A549 (cell line): ENCODE results near the gene ANO10. TPM values are rescaled to one million over a fixed set of nuclear protein-coding genes. Genes with fewer than 3 reads are reported as not detected.

ENCODE experiments used
- ATAC-seq, 2 experiments: fragments of 200-7000 bp in 1 of 2; fragments of >200 bp in 1 of 2; cut with Nextera tagmentation in 1 of 2; cut with Tn5 transposase in 1 of 2; 3 replicates each; pipeline versions ENCODE4 v1.8.0 to v1.9.1; 2018 to 2020; ENCODE audit warnings: mild to moderate bottlenecking in 1 of 2, moderate library complexity in 1 of 2
- CTCF ChIA-PET: fragments of 300-600 bp; sonication (Branson Sonifier 250); formaldehyde crosslinking; extraction: SDS; loops from one replicate; lab custom pipeline; 2021; ENCODE audit warnings: antibody characterized with exemption, inconsistent platforms; lab: Yijun Ruan, JAX
- POLR2A ChIA-PET: fragments of 350-600 bp; formaldehyde crosslinking; extraction: SDS; loops from one replicate; lab custom pipeline; 2021; ENCODE audit warnings: antibody characterized with exemption, inconsistent platforms; lab: Yijun Ruan, JAX
- DNase-seq, 2 experiments: peaks; one replicate each; pipeline versions ENCODE4 v3.0.0 to v3.0.0-alpha.2; 2011 to 2016; ENCODE audit warnings: low read depth in 1 of 2, low spot score in 1 of 2
- FAIRE-seq: peaks from 2 replicates; lab custom pipeline; 2011; peaks lifted over from hg19 to GRCh38; lab: Jason Lieb, UNC
- H3K27ac ChIP-seq, 2 experiments: fragments of >200 bp; sonication (Bioruptor Twin); formaldehyde crosslinking; 3 replicates each; pipeline ENCODE4 v1.5.1; 2016 to 2017
- H3K4me1 ChIP-seq: fragments of >200 bp; sonication (Bioruptor Twin); formaldehyde crosslinking; 3 replicates; pipeline ENCODE4 v1.6.1; 2016
- H3K4me2 ChIP-seq: fragments of >200 bp; sonication (Bioruptor Twin); formaldehyde crosslinking; 3 replicates; pipeline ENCODE4 v1.6.1; 2016
- H3K4me3 ChIP-seq: fragments of >200 bp; sonication (Bioruptor Twin); formaldehyde crosslinking; 3 replicates; pipeline ENCODE4 v1.5.1; 2016
- H3K9me3 ChIP-seq: fragments of >200 bp; sonication (Bioruptor Twin); formaldehyde crosslinking; 3 replicates; pipeline ENCODE4 v1.6.1; 2016
- BHLHE40 ChIP-seq: IDR thresholded peaks from 2 replicates; pipeline ENCODE4 v1.6.1; 2012; ENCODE audit warnings: low read depth, low read length, inconsistent platforms
- CHD2 ChIP-seq: fragments of 150-350 bp; IDR thresholded peaks from 2 replicates; pipeline ENCODE4 v1.6.1; 2014; ENCODE audit warnings: low read length; ENCODE audit not compliant: partially characterized antibody
- CHD4 ChIP-seq: fragments of 200-600 bp; sonication (generic); IDR thresholded peaks from 2 replicates; pipeline ENCODE4 v1.6.1; 2016; ENCODE audit warnings: antibody characterized with exemption, mild to moderate bottlenecking, borderline replicate concordance
- EHMT2 ChIP-seq: fragments of 200-600 bp; sonication (generic); IDR thresholded peaks from 2 replicates; pipeline ENCODE4 v1.6.1; 2016; ENCODE audit warnings: antibody characterized with exemption, low read depth, mild to moderate bottlenecking, moderate library complexity
- FOSB ChIP-seq: fragments of 250-450 bp; sonication (Bioruptor Pico); IDR thresholded peaks from 2 replicates; pipeline ENCODE4 v1.5.0; 2020; ENCODE audit warnings: mild to moderate bottlenecking, moderate library complexity
- FOXS1 ChIP-seq: fragments of 250-450 bp; sonication (Bioruptor Pico); IDR thresholded peaks from 2 replicates; pipeline ENCODE4 v1.5.0; 2020; ENCODE audit warnings: mild to moderate bottlenecking, moderate library complexity
- HDAC2 ChIP-seq: fragments of 200-600 bp; sonication (generic); IDR thresholded peaks from 2 replicates; pipeline ENCODE4 v1.6.1; 2016
- HOXA7 ChIP-seq: fragments of 250-450 bp; sonication (Bioruptor Pico); IDR thresholded peaks from 2 replicates; pipeline ENCODE4 v1.5.0; 2020; ENCODE audit warnings: mild to moderate bottlenecking, moderate library complexity
- JUN ChIP-seq, 2 experiments: fragments of >200 bp; sonication (Bioruptor Twin); formaldehyde crosslinking; IDR thresholded peaks; 2 replicates in 1 of 2; 3 replicates in 1 of 2; pipeline ENCODE4 v1.6.1; 2016 to 2017
- JUNB ChIP-seq: fragments of >200 bp; sonication (Bioruptor Twin); formaldehyde crosslinking; IDR thresholded peaks from 2 replicates; pipeline ENCODE4 v1.6.1; 2016
- MAFK ChIP-seq: fragments of 450-650 bp; IDR thresholded peaks from 2 replicates; pipeline ENCODE4 v1.6.1; 2014; ENCODE audit not compliant: partially characterized antibody
- MYC ChIP-seq: IDR thresholded peaks from 2 replicates; pipeline ENCODE4 v1.6.1; 2012; ENCODE audit warnings: mild to moderate bottlenecking, inconsistent platforms, low read length, improper control_type of control experiment, borderline replicate concordance
- NFE2L2 ChIP-seq: fragments of 150-350 bp; conservative IDR thresholded peaks from 2 replicates; pipeline ENCODE4 v1.6.1; 2014; ENCODE audit warnings: low read length
- PHF8 ChIP-seq: fragments of 200-600 bp; sonication (generic); IDR thresholded peaks from 2 replicates; pipeline ENCODE4 v1.6.1; 2016; ENCODE audit warnings: low read depth, mild to moderate bottlenecking, antibody characterized with exemption, moderate library complexity, borderline replicate concordance
- RARB ChIP-seq: fragments of 250-450 bp; sonication (Bioruptor Pico); IDR thresholded peaks from 2 replicates; pipeline ENCODE4 v1.8.0; 2021; ENCODE audit warnings: mild to moderate bottlenecking, moderate library complexity
- RNF2 ChIP-seq: fragments of 200-600 bp; sonication (generic); IDR thresholded peaks from 2 replicates; pipeline ENCODE4 v1.6.1; 2016; ENCODE audit warnings: low read depth, mild to moderate bottlenecking, antibody characterized with exemption, moderate library complexity, borderline replicate concordance
- SMC3 ChIP-seq: fragments of >200 bp; sonication (Bioruptor Twin); formaldehyde crosslinking; IDR thresholded peaks from 3 replicates; pipeline ENCODE4 v1.6.1; 2018; ENCODE audit warnings: inconsistent platforms
- SREBF2 ChIP-seq: fragments of 450-650 bp; IDR thresholded peaks from 2 replicates; pipeline ENCODE4 v1.6.1; 2014; ENCODE audit warnings: mild to moderate bottlenecking, moderate library complexity
- ZFP36 ChIP-seq: fragments of 450-650 bp; IDR thresholded peaks from 2 replicates; pipeline ENCODE4 v1.6.1; 2014; ENCODE audit warnings: borderline replicate concordance; ENCODE audit not compliant: partially characterized antibody
- ZNF302 ChIP-seq: fragments of 250-450 bp; sonication (Bioruptor Pico); IDR thresholded peaks from 2 replicates; pipeline ENCODE4 v1.9.0; 2021; ENCODE audit warnings: inconsistent platforms, mild to moderate bottlenecking, moderate library complexity
- ZSCAN20 ChIP-seq: fragments of 250-450 bp; sonication (Bioruptor Pico); IDR thresholded peaks from 2 replicates; pipeline ENCODE4 v1.8.0; 2022; ENCODE audit warnings: mild to moderate bottlenecking, moderate library complexity
- WGBS: methylation state at CpG from one replicate; pipeline ENCODE4 v1.1.6; 2017; ENCODE audit errors: missing lambda C conversion rate; 5-methylcytosine and 5-hydroxymethylcytosine counted together
- polyA plus RNA-seq, 4 experiments: library from polyadenylated mRNA; depleted of rRNA in 3 of 4; stranded (reverse); fragments of >200 nt; fragmentation: RNase III in 1 of 4; extraction: RNeasy Plus Mini Kit Qiagen cat#74134 plus additional on column Dnase treatment in 1 of 4; gene quantifications; 2 replicates in 3 of 4; 3 replicates in 1 of 4; pipeline ENCODE4 v1.2.3, GENCODE V29; 2011 to 2017
- TF ChIP-seq, protein P1 (sequence below): fragments of 150-350 bp; IDR thresholded peaks from 2 replicates; pipeline ENCODE4 v1.6.1; 2014; ENCODE audit warnings: low read depth, mild to moderate bottlenecking, low read length
- TF ChIP-seq, protein P2 (sequence below): fragments of >200 bp; sonication (Bioruptor Twin); formaldehyde crosslinking; IDR thresholded peaks from 2 replicates; pipeline ENCODE4 v1.6.1; 2016
- TF ChIP-seq, protein P3 (sequence below): fragments of >200 bp; sonication (Bioruptor Twin); formaldehyde crosslinking; IDR thresholded peaks from 3 replicates; pipeline ENCODE4 v1.6.1; 2016
- TF ChIP-seq, protein P4 (sequence below): IDR thresholded peaks from 2 replicates; pipeline ENCODE4 v1.6.1; 2012
- TF ChIP-seq, protein P5 (sequence below): fragments of 250-450 bp; sonication (Bioruptor Pico); IDR thresholded peaks from 2 replicates; pipeline ENCODE4 v1.5.0; 2021; ENCODE audit warnings: mild to moderate bottlenecking, moderate library complexity, borderline replicate concordance
- TF ChIP-seq, protein P6 (sequence below): fragments of 250-450 bp; sonication (Bioruptor Pico); IDR thresholded peaks from 2 replicates; pipeline ENCODE4 v1.5.0; 2020; ENCODE audit warnings: low read depth, mild to moderate bottlenecking, moderate library complexity
- TF ChIP-seq, protein P7 (sequence below): IDR thresholded peaks from 2 replicates; pipeline ENCODE4 v1.6.1; 2012; ENCODE audit warnings: low read depth, borderline replicate concordance

The ANO10 gene
- polyA plus RNA-seq, 2 of the 4 experiments (the other 2 are of a cell fraction), result 20.0 to 22.8 TPM

DNA sequence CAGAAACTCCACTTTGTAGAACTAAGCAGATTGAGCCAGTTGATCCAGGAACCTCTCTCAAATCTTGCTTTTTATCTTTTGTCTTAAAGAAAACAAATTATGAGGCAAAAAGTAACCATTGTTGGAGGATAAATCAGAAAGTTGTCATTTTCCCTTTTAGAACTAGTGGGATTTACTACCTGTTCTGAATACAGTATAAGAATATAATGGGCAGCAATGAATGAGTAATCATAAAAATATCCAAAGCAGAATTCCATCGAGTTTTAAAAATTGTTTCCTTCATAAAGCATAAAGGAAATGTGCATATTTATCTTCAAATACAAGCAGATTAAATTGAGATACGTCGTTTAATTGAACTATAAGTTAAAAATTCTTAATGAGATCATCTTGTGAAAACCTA lies 15.9 kb upstream of the ANO10 start:
- FAIRE-seq (no peak), ATAC-seq (no peak), DNase-seq (no peak)
- TF ChIP-seq SREBF2 (no peak), FOXS1 (no peak), RARB (CRISPR knock-in tag) (no peak), JUNB (no peak), CHD4 (no peak), ZNF302 (CRISPR knock-in tag) (no peak), ZFP36 (no peak), JUN (IDR thresholded peaks at IDR 0.05) (no peak), HDAC2 (no peak)
- TF ChIP-seq, protein P1, sequence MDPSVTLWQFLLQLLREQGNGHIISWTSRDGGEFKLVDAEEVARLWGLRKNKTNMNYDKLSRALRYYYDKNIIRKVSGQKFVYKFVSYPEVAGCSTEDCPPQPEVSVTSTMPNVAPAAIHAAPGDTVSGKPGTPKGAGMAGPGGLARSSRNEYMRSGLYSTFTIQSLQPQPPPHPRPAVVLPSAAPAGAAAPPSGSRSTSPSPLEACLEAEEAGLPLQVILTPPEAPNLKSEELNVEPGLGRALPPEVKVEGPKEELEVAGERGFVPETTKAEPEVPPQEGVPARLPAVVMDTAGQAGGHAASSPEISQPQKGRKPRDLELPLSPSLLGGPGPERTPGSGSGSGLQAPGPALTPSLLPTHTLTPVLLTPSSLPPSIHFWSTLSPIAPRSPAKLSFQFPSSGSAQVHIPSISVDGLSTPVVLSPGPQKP, result no peak
- TF ChIP-seq, protein P2, sequence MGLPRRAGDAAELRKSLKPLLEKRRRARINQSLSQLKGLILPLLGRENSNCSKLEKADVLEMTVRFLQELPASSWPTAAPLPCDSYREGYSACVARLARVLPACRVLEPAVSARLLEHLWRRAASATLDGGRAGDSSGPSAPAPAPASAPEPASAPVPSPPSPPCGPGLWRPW, result no peak
- TF ChIP-seq, protein P3, sequence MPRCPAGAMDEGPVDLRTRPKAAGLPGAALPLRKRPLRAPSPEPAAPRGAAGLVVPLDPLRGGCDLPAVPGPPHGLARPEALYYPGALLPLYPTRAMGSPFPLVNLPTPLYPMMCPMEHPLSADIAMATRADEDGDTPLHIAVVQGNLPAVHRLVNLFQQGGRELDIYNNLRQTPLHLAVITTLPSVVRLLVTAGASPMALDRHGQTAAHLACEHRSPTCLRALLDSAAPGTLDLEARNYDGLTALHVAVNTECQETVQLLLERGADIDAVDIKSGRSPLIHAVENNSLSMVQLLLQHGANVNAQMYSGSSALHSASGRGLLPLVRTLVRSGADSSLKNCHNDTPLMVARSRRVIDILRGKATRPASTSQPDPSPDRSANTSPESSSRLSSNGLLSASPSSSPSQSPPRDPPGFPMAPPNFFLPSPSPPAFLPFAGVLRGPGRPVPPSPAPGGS, result no peak
- Histone ChIP-seq H3K27ac (no peak overlapping the region), H3K4me2 (no peak overlapping the region), H3K9me3 (no peaks in the 10 kb centered on the region), H3K4me1 (peaks cover 18% of the 10 kb centered on the region), H3K4me3 (no peak overlapping the region)
- WGBS, result 57% methylated on average over 3 of the region's 3 CpGs
- ChIA-PET CTCF (no interaction called here), POLR2A (no interaction called here)

DNA sequence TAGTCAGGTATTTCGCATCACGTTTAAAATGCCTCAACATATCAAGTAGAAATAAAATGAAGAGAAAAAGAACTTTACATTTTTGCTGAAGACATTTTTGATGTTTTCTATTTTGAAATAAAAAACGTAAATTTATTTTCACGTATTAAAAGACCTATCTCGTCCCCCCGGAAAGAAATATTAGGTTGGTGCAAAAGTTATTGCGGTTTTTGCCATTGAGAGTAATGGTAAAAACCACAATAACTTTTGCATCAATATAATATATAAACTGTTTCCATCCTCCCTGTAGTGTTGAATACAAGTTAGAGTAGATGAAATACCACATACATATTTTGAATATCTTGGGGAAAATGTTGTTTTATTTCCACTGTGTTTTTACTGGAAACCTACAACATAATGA lies 11.2 kb upstream of the ANO10 start:
- 92% methylated on average over 7 of the region's 7 CpGs for WGBS

DNA sequence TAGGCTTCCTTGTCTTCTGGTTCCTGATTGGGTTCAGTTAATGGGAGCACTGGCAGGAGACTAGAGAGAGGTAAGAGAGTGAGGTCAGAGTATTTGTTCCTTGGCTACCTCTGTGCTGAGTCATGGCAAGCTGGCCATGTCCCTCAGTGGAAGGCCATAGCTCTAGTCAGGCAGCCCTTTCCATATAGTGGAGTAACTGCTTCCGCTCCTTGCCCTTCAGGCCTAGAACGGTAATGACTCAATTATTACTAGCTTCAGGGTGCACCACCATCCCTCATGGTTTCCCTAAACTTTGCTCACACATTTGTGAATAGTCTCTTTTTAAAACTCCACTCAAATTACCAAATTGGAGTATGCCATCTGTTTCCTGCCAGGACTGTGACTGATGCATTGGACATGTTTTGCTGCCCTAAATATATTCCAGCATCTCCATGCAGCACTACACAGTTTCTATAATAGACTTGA lies 10.5 kb upstream of the ANO10 start:
- no peak for FAIRE-seq
- TF ChIP-seq RNF2, result no peak
- TF ChIP-seq MAFK, result peak; percentile 88
- TF ChIP-seq, protein P4, sequence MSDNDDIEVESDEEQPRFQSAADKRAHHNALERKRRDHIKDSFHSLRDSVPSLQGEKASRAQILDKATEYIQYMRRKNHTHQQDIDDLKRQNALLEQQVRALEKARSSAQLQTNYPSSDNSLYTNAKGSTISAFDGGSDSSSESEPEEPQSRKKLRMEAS, result 0 out of 2 replicates have a peak, but pooled peaks have one; percentile 31
- TF ChIP-seq, protein P5, sequence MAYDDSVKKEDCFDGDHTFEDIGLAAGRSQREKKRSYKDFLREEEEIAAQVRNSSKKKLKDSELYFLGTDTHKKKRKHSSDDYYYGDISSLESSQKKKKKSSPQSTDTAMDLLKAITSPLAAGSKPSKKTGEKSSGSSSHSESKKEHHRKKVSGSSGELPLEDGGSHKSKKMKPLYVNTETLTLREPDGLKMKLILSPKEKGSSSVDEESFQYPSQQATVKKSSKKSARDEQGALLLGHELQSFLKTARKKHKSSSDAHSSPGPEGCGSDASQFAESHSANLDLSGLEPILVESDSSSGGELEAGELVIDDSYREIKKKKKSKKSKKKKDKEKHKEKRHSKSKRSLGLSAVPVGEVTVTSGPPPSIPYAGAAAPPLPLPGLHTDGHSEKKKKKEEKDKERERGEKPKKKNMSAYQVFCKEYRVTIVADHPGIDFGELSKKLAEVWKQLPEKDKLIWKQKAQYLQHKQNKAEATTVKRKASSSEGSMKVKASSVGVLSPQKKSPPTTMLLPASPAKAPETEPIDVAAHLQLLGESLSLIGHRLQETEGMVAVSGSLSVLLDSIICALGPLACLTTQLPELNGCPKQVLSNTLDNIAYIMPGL, result no peak
- TF ChIP-seq, protein P3, result no peak
- TF ChIP-seq ZSCAN20, result no peak
- TF ChIP-seq, protein P2, result no peak
- peak; percentile 66; the same call in 1 of the 2 replicates for TF ChIP-seq NFE2L2
- TF ChIP-seq PHF8, result no peak
- no peak for TF ChIP-seq CHD2

More for the DNA sequence above, 11.2 kb upstream of the ANO10 start:
- ATAC-seq (no peak), DNase-seq (no peak), FAIRE-seq (no peak)
- Histone ChIP-seq H3K4me3 (no peak overlapping the region), H3K9me3 (no peaks in the 10 kb centered on the region), H3K4me1 (peaks cover 40% of the 10 kb centered on the region), H3K27ac (0 out of 6 replicates have a peak overlapping the region, but pooled peaks of 1 of the 2 experiments have one; percentile 48), H3K4me2 (no peak overlapping the region)
- TF ChIP-seq SMC3, result no peak
- TF ChIP-seq MYC, result no peak
- TF ChIP-seq, protein P6, sequence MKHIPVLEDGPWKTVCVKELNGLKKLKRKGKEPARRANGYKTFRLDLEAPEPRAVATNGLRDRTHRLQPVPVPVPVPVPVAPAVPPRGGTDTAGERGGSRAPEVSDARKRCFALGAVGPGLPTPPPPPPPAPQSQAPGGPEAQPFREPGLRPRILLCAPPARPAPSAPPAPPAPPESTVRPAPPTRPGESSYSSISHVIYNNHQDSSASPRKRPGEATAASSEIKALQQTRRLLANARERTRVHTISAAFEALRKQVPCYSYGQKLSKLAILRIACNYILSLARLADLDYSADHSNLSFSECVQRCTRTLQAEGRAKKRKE, result no peak
- no peak for TF ChIP-seq FOSB (CRISPR knock-in tag)
- TF ChIP-seq CHD4, result no peak
- TF ChIP-seq, protein P7, sequence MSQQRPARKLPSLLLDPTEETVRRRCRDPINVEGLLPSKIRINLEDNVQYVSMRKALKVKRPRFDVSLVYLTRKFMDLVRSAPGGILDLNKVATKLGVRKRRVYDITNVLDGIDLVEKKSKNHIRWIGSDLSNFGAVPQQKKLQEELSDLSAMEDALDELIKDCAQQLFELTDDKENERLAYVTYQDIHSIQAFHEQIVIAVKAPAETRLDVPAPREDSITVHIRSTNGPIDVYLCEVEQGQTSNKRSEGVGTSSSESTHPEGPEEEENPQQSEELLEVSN, result no peak
- TF ChIP-seq JUNB, result no peak
- TF ChIP-seq HOXA7 (CRISPR knock-in tag), result no peak
- no peak for TF ChIP-seq EHMT2
- TF ChIP-seq BHLHE40, result no peak
- POLR2A ChIA-PET, result interaction anchor here (0.7 kb wide), 1 partner anchor 347 kb away, joined by 4 read pairs; the partner anchor contains the start of gene SNRK
- CTCF ChIA-PET, result no interaction called here

More for the DNA sequence above, 10.5 kb upstream of the ANO10 start:
- ATAC-seq (peak; percentile 92 to 97), DNase-seq (peak in 1 of 2 experiments; percentile 81)
- POLR2A ChIA-PET, result interaction anchor here (1.9 kb wide), 1 partner anchor 11 kb away, joined by 8 read pairs; the partner anchor contains the start of gene ANO10
- Histone ChIP-seq H3K4me1 (peaks cover 40% of the 10 kb centered on the region), H3K9me3 (no peaks in the 10 kb centered on the region), H3K4me2 (peak overlapping the region; percentile 12), H3K4me3 (no peak overlapping the region), H3K27ac (peak overlapping the region; percentile 57 to 80)
- CTCF ChIA-PET, result no interaction called here
- 32% methylated on average over 2 of the region's 2 CpGs for WGBS
